Skeletal muscle tissue (tissue), 4 donors: Measurements from ENCODE around the gene SRP68. TPM values are rescaled to one million over a fixed set of nuclear protein-coding genes. Genes with fewer than 3 reads are reported as not detected.
"Not testable (repeated sequence)": the region's sequence is repeated elsewhere in the genome, so short reads cannot be mapped to it uniquely, and the experiment has no call there.

ENCODE experiments used
- H3K27ac ChIP-seq: one replicate; pipeline ENCODE4 v1.7.0; 2013; ENCODE audit warnings: mild to moderate bottlenecking, low read depth, low read length, inconsistent platforms
- H3K27me3 ChIP-seq, 3 donors: one replicate each; pipeline ENCODE4 v1.7.0; 2013; ENCODE audit warnings: low read length in 3 of 3; ENCODE audit not compliant: control insufficient read depth in 3 of 3, insufficient read depth in 3 of 3
- H3K36me3 ChIP-seq, 3 donors: one replicate each; pipeline ENCODE4 v1.7.0; 2013; ENCODE audit warnings: low read length in 3 of 3; ENCODE audit not compliant: control insufficient read depth in 3 of 3, insufficient read depth in 3 of 3
- H3K4me1 ChIP-seq, 3 donors: one replicate each; pipeline ENCODE4 v1.7.0; 2013; ENCODE audit warnings: low read length in 3 of 3, mild to moderate bottlenecking in 3 of 3; ENCODE audit not compliant: control insufficient read depth in 3 of 3, insufficient read depth in 3 of 3
- H3K4me3 ChIP-seq, 3 donors: one replicate each; pipeline ENCODE4 v1.7.0; 2013; ENCODE audit warnings: low read length in 3 of 3
- H3K9ac ChIP-seq, 3 donors: one replicate each; pipeline ENCODE4 v1.7.0; 2013; ENCODE audit warnings: low read length in 3 of 3, mild to moderate bottlenecking in 3 of 3, moderate library complexity in 2 of 3, low read depth in 1 of 3
- H3K9me3 ChIP-seq, 3 donors: one replicate each; pipeline ENCODE4 v1.7.0; 2013; ENCODE audit warnings: low read length in 3 of 3; ENCODE audit not compliant: control insufficient read depth in 3 of 3
- total RNA-seq: library from RNA; depleted of rRNA; stranded (reverse); fragments of >200 nt; gene quantifications from one replicate; pipeline ENCODE4 v1.2.3, GENCODE V29; 2014
- donor health status: Osteomylitis.

SRP68 gene
- total RNA-seq, 1 donor from 2014 or later, result 41.8 TPM

DNA sequence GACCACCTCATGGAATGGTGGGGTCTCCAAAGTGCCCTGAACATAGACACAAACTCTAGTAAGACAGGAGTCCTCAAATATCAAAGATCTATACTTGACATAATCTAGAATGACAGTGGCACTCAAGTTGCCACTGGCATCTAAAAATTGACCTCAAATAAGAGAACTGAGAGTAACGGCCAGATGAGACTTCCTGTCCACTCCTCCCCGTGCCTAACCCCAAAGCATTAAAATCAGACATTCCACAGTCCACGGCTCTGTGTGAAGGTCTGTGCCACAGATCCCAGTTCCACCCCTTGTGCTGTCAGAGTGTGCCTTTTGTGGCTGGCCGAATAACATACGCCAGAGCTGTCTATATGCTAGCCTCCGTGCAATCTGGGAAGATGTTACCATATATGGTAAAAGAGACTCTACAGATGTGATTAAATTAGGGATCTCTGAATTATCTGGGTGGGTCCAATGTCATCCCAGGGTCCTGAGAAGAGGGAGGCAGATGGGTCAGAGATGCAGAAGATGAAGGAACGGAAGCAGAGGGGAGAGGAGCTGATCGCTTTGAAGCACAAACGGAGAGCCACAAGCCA lies 24.2 kb downstream of the SRP68 start:
- no peaks in the 10 kb centered on the region for H3K9me3 ChIP-seq
- H3K9ac ChIP-seq, result no peak overlapping the region
- H3K4me3 ChIP-seq, result no peak overlapping the region
- no peak overlapping the region for H3K27ac ChIP-seq
- no peaks in the 10 kb centered on the region for H3K27me3 ChIP-seq
- peaks cover 0 to 3% (median 0%) of the 10 kb centered on the region in 3 donors for H3K4me1 ChIP-seq
- peaks cover 69 to 76% (median 75%) of the 10 kb centered on the region in 3 donors for H3K36me3 ChIP-seq

DNA sequence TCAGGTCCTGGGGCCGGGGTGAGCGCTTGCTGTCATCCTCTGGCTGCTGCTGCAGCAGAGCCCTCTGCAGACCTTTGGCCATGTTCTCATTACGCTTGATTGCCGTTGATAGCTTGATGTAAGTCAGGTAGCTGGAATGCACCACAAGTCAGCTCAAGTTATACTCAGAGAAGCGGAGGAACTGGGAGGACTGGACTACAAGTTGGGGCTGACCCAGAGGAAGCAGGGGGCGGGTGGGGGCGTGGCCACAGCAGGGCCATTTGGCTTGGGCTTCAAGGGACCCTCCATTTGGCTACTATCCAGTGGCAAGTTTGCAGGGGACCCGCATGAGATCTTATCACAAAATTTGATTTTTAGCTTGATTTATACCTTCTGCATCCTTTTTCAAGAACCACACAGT lies 26.3 kb downstream of the SRP68 start:
- H3K27me3 ChIP-seq, result no peaks in the 10 kb centered on the region
- H3K9ac ChIP-seq, result no peak overlapping the region
- H3K36me3 ChIP-seq, result peaks cover 79 to 91% (median 87%) of the 10 kb centered on the region in 3 donors
- peaks cover 0 to 2% (median 0%) of the 10 kb centered on the region in 3 donors for H3K4me1 ChIP-seq
- H3K27ac ChIP-seq, result no peak overlapping the region
- no peak overlapping the region for H3K4me3 ChIP-seq
- H3K9me3 ChIP-seq, result no peaks in the 10 kb centered on the region

DNA sequence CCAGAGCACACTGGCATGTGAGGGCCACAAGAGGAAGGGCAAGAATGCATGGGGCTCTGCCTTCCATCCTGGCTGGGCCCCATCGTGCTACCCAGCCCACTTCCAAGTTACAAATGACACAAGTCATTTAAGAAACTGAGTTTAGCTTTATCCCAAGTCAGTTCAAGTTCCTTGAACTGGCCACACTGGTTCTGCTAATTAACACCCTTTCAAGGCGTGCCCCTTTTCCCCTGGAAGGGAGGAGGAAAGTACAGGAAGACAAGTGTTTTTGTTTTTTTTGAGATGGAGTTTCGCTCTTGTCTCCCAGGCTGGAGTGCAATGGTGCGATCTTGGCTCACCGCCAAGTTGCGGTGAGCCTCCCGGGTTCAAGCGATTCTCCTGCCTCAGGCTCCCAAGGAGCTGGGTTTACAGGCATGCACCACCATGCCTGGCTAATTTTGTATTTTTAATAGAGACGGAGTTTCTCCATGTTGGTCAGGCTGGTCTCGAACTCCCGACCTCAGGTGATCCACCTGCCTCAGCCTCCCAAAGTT lies 27.8 kb downstream of the SRP68 start:
- H3K4me1 ChIP-seq, H3K4me3 ChIP-seq, H3K27ac ChIP-seq, H3K27me3 ChIP-seq, H3K9me3 ChIP-seq, H3K9ac ChIP-seq: not testable (repeated sequence)
- H3K36me3 ChIP-seq, result peaks cover 85 to 92% (median 89%) of the 10 kb centered on the region in 3 donors

DNA sequence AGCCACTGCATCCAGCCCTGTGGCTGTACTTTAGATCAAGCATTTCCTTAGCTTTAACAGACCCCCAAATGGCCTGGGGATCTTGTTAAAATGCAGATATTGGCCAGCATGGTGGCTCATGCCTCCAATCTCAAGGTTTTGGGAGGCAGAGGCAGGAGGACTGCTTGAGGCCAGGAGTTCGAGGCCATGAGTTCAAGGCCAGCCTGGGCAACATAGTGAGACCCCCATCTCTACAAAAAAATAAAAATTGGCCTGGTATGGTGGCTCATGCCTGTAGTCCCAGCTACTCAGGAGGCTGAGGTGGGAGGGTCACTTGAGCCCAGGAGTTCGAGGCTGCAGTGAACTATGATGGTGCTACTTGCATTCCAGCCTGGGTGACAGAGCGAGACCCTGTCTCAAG lies 29.4 kb downstream of the SRP68 start:
- not testable (repeated sequence) for H3K9me3 ChIP-seq, H3K4me3 ChIP-seq, H3K4me1 ChIP-seq, H3K27ac ChIP-seq, H3K9ac ChIP-seq, H3K27me3 ChIP-seq
- H3K36me3 ChIP-seq, result peaks cover 79 to 91% (median 89%) of the 10 kb centered on the region in 3 donors

DNA sequence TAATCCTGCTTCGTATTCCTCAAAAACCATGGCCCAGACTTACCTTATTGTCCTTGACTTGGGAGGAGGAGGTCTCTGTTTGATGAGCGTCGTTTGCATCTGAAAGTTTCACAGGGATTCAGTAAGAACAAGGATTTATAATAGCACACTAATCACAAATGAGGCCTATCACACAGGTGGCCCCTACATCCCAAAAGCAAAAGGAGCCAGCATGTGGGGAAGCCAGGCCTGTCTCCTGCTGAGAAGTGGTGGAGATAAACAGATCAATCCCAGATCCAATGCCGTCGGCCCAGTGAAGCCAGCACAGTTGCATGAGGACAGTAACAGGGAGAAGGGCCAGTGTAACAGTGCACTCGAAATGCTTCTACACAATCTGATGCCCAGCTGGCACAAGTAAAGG lies 31.9 kb downstream of the SRP68 start:
- Histone ChIP-seq H3K27ac (no peak overlapping the region), H3K36me3 (peaks cover 63 to 73% (median 73%) of the 10 kb centered on the region in 3 donors), H3K4me1 (peaks cover 0 to 2% (median 0%) of the 10 kb centered on the region in 3 donors), H3K9me3 (no peaks in the 10 kb centered on the region), H3K4me3 (no peak overlapping the region), H3K27me3 (no peaks in the 10 kb centered on the region), H3K9ac (no peak overlapping the region)

DNA sequence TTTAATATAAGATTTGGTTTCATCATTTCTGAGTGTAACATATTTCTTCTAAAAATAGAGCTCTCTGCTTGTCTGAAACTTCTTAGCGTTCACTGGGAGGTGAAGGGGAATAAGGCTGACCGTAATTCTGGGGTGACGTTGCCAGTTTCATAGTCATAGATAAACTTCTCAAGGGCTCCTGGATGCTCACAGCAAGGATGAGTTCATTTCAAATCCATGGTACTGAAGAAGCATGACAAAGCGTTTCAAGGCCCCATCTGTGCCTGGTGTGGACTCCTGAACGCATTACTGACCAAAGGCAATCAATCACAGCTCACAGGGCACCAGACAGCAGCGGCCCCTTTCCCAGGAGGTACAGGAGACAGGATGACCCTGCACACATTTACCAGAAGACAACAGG lies 33.2 kb downstream of the SRP68 start:
- Histone ChIP-seq H3K36me3 (peaks cover 51 to 61% (median 61%) of the 10 kb centered on the region in 3 donors), H3K4me1 (peaks cover 0 to 2% (median 0%) of the 10 kb centered on the region in 3 donors), H3K9ac (no peak overlapping the region), H3K4me3 (no peak overlapping the region), H3K27ac (no peak overlapping the region), H3K9me3 (no peaks in the 10 kb centered on the region), H3K27me3 (no peaks in the 10 kb centered on the region)

DNA sequence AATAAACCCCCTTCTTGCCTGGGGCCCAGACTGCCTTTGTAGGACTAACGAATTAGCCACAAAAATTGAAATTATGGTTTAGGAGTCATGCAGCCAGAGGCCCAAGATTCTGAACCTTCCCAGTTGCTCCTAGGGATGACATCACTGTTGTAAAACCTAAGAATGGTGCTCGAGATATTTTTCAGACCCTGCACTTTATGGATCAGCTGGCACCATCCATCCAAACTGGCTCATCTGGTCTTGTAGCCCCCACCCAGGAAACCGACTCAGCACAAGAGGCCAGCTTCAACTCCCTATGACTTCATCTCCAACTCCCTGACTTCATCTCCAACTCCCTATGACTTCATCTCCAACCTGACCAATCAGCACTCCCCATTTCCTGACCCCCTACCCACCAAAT lies 34.3 kb downstream of the SRP68 start:
- Histone ChIP-seq H3K4me1 (peaks cover 0 to 2% (median 0%) of the 10 kb centered on the region in 3 donors), H3K9me3 (no peaks in the 10 kb centered on the region), H3K27me3 (no peaks in the 10 kb centered on the region), H3K27ac (no peak overlapping the region), H3K9ac (no peak overlapping the region), H3K4me3 (no peak overlapping the region), H3K36me3 (peaks cover 40 to 50% (median 50%) of the 10 kb centered on the region in 3 donors)

DNA sequence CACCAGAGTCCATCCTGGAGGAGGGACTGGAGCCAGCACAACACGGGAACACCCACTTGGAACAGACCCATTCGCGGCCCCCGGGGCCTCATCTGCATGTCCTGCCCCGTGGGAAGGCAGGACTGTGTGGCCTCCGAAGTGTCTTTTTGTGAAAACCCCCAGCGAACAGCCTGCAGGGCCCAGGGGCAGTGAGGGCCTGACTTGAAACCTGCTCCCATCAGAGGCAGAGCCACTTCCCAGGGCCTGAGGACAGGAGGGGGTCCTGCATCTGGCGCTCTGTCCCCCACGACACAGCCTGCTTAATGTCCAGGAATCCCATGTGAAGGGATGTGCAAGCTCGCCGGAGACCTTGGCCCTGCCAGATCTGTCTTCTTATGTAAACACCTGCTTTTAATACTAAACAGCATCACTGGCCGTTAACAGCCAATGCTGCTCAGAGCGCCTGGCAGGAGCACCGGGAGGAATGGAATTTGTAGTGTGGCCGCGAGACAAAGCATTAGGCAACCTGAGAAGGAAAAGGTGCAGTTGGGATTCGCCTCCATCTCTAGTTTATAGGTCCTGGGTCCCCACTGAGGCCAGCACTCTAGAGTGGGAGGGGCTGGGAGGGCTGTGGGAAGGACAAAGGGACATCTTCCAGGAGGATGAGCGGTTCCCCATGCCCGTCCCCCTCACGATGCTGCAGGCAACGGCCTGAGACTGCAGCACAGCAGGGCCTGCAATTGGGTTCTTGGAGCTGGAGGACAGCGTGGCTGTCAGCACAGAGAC lies 35.6 kb downstream of the SRP68 start:
- no peak overlapping the region for H3K27ac ChIP-seq
- H3K9me3 ChIP-seq, result no peaks in the 10 kb centered on the region
- H3K4me3 ChIP-seq, result no peak overlapping the region
- peaks cover 0 to 2% (median 0%) of the 10 kb centered on the region in 3 donors for H3K4me1 ChIP-seq
- peaks cover 0 to 3% (median 0%) of the 10 kb centered on the region in 3 donors for H3K27me3 ChIP-seq
- peaks cover 32 to 40% (median 39%) of the 10 kb centered on the region in 3 donors for H3K36me3 ChIP-seq
- H3K9ac ChIP-seq, result no peak overlapping the region

DNA sequence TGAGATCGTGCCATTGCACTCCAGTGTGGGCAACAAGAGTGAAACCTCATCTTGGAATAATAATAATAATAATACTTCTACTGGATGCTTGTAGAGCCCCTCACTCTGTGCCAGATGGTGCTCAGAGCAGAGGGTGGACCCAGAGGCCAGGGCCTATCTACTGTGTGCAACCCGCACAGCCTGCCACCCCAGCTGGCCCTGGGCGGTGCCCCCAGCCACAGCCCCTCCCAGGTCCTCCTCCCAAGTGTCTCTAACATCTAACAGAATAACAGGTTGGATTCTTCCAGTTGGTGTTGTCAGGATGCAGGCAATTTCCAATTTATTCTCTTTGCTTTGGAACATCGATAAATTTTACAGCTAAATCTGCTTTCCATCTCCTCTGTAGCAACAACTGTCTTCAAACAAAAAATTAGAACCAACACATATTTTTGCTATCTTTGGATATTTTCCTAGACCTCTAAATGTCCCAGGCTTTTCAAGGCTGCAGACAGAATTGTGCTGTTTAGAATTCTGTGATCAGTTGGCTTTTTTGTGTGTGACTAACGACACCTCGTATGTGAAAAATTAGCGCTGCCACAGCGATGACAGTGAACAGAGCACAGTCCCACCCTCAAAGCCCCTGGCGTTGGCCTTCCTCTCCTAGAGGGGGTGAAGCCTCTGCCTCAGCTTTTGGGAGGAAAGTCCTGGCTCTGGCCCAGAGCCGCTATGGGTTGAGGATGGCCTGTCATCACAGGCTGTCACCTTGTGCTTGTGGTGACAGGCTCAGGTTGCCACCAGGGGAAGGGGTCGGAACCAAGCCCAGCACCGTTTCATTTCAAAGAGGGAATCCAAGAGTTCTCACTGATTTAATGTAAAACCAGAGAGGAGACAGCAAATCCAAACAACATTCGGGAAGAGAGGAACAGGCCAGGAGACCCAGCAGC lies 37.6 kb downstream of the SRP68 start:
- Histone ChIP-seq H3K27ac (no peak overlapping the region), H3K4me3 (no peak overlapping the region), H3K9ac (no peak overlapping the region), H3K9me3 (no peaks in the 10 kb centered on the region), H3K4me1 (peaks cover 0 to 2% (median 0%) of the 10 kb centered on the region in 3 donors), H3K27me3 (peaks cover 0 to 3% (median 0%) of the 10 kb centered on the region in 3 donors), H3K36me3 (peaks cover 14 to 20% (median 19%) of the 10 kb centered on the region in 3 donors)
